Spleen (tissue), 11 donors: Measurements from ENCODE around the gene POU6F2. TPM values are rescaled to one million over a fixed set of nuclear protein-coding genes. Genes with fewer than 3 reads are reported as not detected.

Experiments
- DNase-seq: peaks from one replicate; pipeline ENCODE4 v3.0.0-alpha.2; 2020
- H3K27ac ChIP-seq, 8 donors: fragments of 200-600 bp; sonication (generic) in 7 of 8; 1 replicate in 4 of 8; 2 replicates in 4 of 8; pipeline versions ENCODE4 v1.5.0 to v1.8.0; 2016 to 2021; ENCODE audit warnings: inconsistent platforms in 4 of 8, mild to moderate bottlenecking in 4 of 8, moderate library complexity in 1 of 8
- H3K27me3 ChIP-seq, 7 donors: fragments of 200-600 bp; sonication (generic) in 6 of 7; replicated peaks in 1 of 7; 1 replicate in 4 of 7; 2 replicates in 3 of 7; pipeline versions ENCODE4 v1.5.0 to v1.8.0; 2016 to 2021; ENCODE audit warnings: inconsistent platforms in 3 of 7, mild to moderate bottlenecking in 1 of 7
- H3K36me3 ChIP-seq, 6 donors: fragments of 200-600 bp; sonication (generic) in 5 of 6; 1 replicate in 4 of 6; 2 replicates in 2 of 6; pipeline versions ENCODE4 v1.5.0 to v1.8.0; 2016 to 2021; ENCODE audit warnings: inconsistent platforms in 2 of 6
- H3K4me1 ChIP-seq, 6 donors: fragments of 200-600 bp; sonication (generic) in 5 of 6; 1 replicate in 3 of 6; 2 replicates in 3 of 6; pipeline versions ENCODE4 v1.5.0 to v1.8.0; 2016 to 2021; ENCODE audit warnings: inconsistent platforms in 3 of 6
- H3K4me3 ChIP-seq, 8 donors: fragments of 200-600 bp; sonication (generic) in 7 of 8; 1 replicate in 4 of 8; 2 replicates in 4 of 8; pipeline versions ENCODE4 v1.5.0 to v1.8.0; 2016 to 2021; ENCODE audit warnings: inconsistent platforms in 4 of 8, mild to moderate bottlenecking in 4 of 8, moderate library complexity in 2 of 8
- H3K9me3 ChIP-seq, 8 donors: fragments of 200-600 bp; sonication (generic) in 7 of 8; 1 replicate in 4 of 8; 2 replicates in 4 of 8; pipeline versions ENCODE4 v1.5.0 to v1.8.0; 2016 to 2021; ENCODE audit warnings: inconsistent platforms in 4 of 8
- CTCF ChIP-seq, 11 experiments: fragments of 200-600 bp in 7 of 11; fragments of 450-650 bp in 4 of 11; sonication (generic) in 4 of 11; IDR thresholded peaks in 8 of 11; conservative IDR thresholded peaks in 3 of 11; 1 replicate in 7 of 11; 2 replicates in 4 of 11; pipeline versions ENCODE4 v1.4.0 to v1.8.0; 2016 to 2021; ENCODE audit warnings: antibody characterized with exemption in 11 of 11, inconsistent platforms in 4 of 11, mild to moderate bottlenecking in 1 of 11
- POLR2A ChIP-seq, 3 donors: fragments of 450-650 bp; IDR thresholded peaks; one replicate each; pipeline ENCODE4 v1.5.1; 2017; ENCODE audit warnings: antibody characterized with exemption in 3 of 3, mild to moderate bottlenecking in 1 of 3
- POLR2AphosphoS5 ChIP-seq, 3 donors: sonication (generic); formaldehyde crosslinking; IDR thresholded peaks; one replicate each; pipeline ENCODE4 v1.5.1; 2017; ENCODE audit warnings: antibody characterized with exemption in 3 of 3
- WGBS, 5 donors: extraction: QIAGEN DNeasy Blood & Tissue Kit in 3 of 5; methylation state at CpG; one replicate each; pipeline versions ENCODE4 v1.1.5 to v1.1.7; 2013 to 2018; 5-methylcytosine and 5-hydroxymethylcytosine counted together
- intact Hi-C: fragments of 100-400 bp; cut with DNase I; formaldehyde crosslinking; loops from one replicate; pipeline ENCODE4 v1.15.0; 2023; ENCODE audit warnings: low total_unique reads
- polyA plus RNA-seq, 3 donors: library from polyadenylated mRNA; stranded (reverse); fragments of 200-250 nt; gene quantifications; one replicate each; pipeline ENCODE4 v1.2.1, GENCODE V29; 2013
- total RNA-seq, 7 donors: library from RNA; depleted of rRNA in 3 of 7; stranded (reverse); fragments of >200 nt in 3 of 7; fragmentation: NEBNext Ultra II Directional in 4 of 7; extraction: Animal tissue kit (Norgen Biotek cat#: 25700) in 4 of 7; gene quantifications; one replicate each; pipeline versions ENCODE4 v1.1.0 to v1.2.1, GENCODE V29; 2016 to 2021
- donor health status: healthy with polysubstance abuse.
- donor health status: DM: no; HTN: no; CAD: no; lungs with moderate emphysema.
- donor health status: DM: no; HTN: no; CAD: no.
- donor health status: Bipolar disorder and iron deficiency.
- donor health status: healthy.
- donor health status: DM: no; HTN: no; CAD: no.
- donor health status: DM: yes; HTN: yes; CAD: no.

POU6F2 gene
- total and polyA plus RNA-seq, 10 donors, result 0.04 to 0.54 (median 0.23) TPM; not detected in 7

GRCh38 chr7:39280337-39280736 lies 302.6 kb downstream of the POU6F2 start:
- WGBS, 5 donors, result 0 to 54% (median 6%) methylated on average over 1 of the region's 1 CpG
- Histone ChIP-seq H3K4me1 (no peaks in the 10 kb centered on the region), H3K27me3 (peaks cover 0 to 6% (median 0%) of the 10 kb centered on the region in 7 donors), H3K27ac (no peak overlapping the region), H3K4me3 (no peak overlapping the region), H3K9me3 (peaks cover 0 to 3% (median 0%) of the 10 kb centered on the region in 8 donors), H3K36me3 (no peaks in the 10 kb centered on the region)
- no peak for TF ChIP-seq POLR2AphosphoS5 (IDR thresholded peaks at IDR 0.05)
- TF ChIP-seq CTCF (IDR thresholded peaks at IDR 0.05 in 8 of 11, conservative IDR thresholded peaks at IDR 0.05 in 3 of 11), result no peak
- no peak for TF ChIP-seq POLR2A (IDR thresholded peaks at IDR 0.05)
- DNase-seq, result no peak
- intact Hi-C loops, result no loop called here

- Histone ChIP-seq H3K4me1 (no peaks in the 10 kb centered on the region), H3K27me3 (peaks cover 0 to 6% (median 0%) of the 10 kb centered on the region in 7 donors), H3K27ac (no peak overlapping the region), H3K36me3 (no peaks in the 10 kb centered on the region), H3K4me3 (no peak overlapping the region), H3K9me3 (no peaks in the 10 kb centered on the region)
- intact Hi-C loops, result no loop called here
- DNase-seq, result no peak
- TF ChIP-seq POLR2A (IDR thresholded peaks at IDR 0.05), result no peak
- no peak for TF ChIP-seq CTCF (IDR thresholded peaks at IDR 0.05 in 8 of 11, conservative IDR thresholded peaks at IDR 0.05 in 3 of 11)
- no peak for TF ChIP-seq POLR2AphosphoS5 (IDR thresholded peaks at IDR 0.05)
- WGBS, 5 donors, result 44 to 100% (median 69%) methylated on average over 2 of the region's 2 CpGs
These were observed 307.5 kb downstream of the POU6F2 start for GRCh38 chr7:39285256-39285655.

- Histone ChIP-seq H3K9me3 (no peaks in the 10 kb centered on the region), H3K27ac (no peak overlapping the region), H3K4me3 (no peak overlapping the region), H3K4me1 (no peaks in the 10 kb centered on the region), H3K36me3 (no peaks in the 10 kb centered on the region), H3K27me3 (peaks cover 0 to 12% (median 0%) of the 10 kb centered on the region in 7 donors)
- no peak for DNase-seq
- WGBS, 5 donors, result 63 to 87% (median 72%) methylated on average over 3 of the region's 3 CpGs
- intact Hi-C loops, result no loop called here
- no peak for TF ChIP-seq CTCF (IDR thresholded peaks at IDR 0.05 in 8 of 11, conservative IDR thresholded peaks at IDR 0.05 in 3 of 11)
- TF ChIP-seq POLR2A (IDR thresholded peaks at IDR 0.05), result no peak
- TF ChIP-seq POLR2AphosphoS5 (IDR thresholded peaks at IDR 0.05), result no peak
These were observed 310.6 kb downstream of the POU6F2 start for GRCh38 chr7:39288303-39288702.

GRCh38 chr7:39291628-39292410 lies 314.1 kb downstream of the POU6F2 start:
- no peak overlapping the region for H3K27ac ChIP-seq
- H3K4me1 ChIP-seq, result no peaks in the 10 kb centered on the region
- no peak for DNase-seq
- H3K27me3 ChIP-seq, result peaks cover 0 to 7% (median 0%) of the 10 kb centered on the region in 7 donors
- H3K4me3 ChIP-seq, result no peak overlapping the region
- intact Hi-C loops, result no loop called here
- 63 to 71% (median 67%) methylated on average over 10 of the region's 10 CpGs for WGBS, 5 donors
- no peaks in the 10 kb centered on the region for H3K9me3 ChIP-seq
- H3K36me3 ChIP-seq, result no peaks in the 10 kb centered on the region
- no peak for TF ChIP-seq POLR2AphosphoS5 (IDR thresholded peaks at IDR 0.05)
- TF ChIP-seq POLR2A (IDR thresholded peaks at IDR 0.05), result no peak
- TF ChIP-seq CTCF (IDR thresholded peaks at IDR 0.05 in 8 of 11, conservative IDR thresholded peaks at IDR 0.05 in 3 of 11), result no peak
